Measurements from ENCODE around the gene SCN3A.

GRCh38 chr2:165227571-165227970 lies 23.7 kb upstream of the SCN3A start:
- TF ChIP-seq POLR2AphosphoS5 (IDR thresholded peaks at IDR 0.05) (no peak), CTCF (IDR thresholded peaks at IDR 0.05) (no peak)
